Hypothalamus (tissue), 51 donors: ENCODE measurements around the gene GARIN5A.
A peak's percentile ranks its signal among the peaks of the same experiment; 100 is the strongest.
"Not testable (repeated sequence)": the region's sequence is repeated elsewhere in the genome, so short reads cannot be mapped to it uniquely, and the experiment has no call there.

Experiments used
- DNase-seq, 51 donors: peaks; one replicate each; lab custom pipeline; 2025; lab: John Stamatoyannopoulos, UW

The GARIN5A gene

DNA sequence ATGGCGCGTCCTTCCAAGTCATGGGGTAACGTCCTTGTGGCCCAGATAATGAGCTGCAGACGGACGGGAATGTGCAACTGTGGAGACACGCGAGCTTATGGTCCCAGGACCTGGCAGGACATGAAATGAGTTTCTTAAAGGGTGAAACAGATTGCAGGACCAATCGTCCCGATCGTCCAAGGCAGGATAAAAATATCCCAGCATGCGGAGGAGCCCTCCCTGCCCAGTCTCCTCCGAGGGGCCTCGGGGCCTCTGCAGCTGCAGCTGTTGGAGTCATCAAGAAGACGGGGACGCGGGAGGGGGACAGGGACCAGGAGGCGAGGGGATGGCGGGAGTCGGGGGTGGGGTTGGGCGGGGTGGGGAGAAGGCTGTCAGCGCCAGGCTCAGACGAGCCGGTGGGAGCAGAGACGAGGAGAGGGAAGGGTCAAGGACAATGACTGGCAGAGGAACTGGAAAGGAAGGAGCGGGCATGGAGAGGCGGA, 14.4 kb upstream of the GARIN5A start:
- DNase-seq, result peak in 7 of 51 donors; percentile 14 to 47 (median 28)

DNA sequence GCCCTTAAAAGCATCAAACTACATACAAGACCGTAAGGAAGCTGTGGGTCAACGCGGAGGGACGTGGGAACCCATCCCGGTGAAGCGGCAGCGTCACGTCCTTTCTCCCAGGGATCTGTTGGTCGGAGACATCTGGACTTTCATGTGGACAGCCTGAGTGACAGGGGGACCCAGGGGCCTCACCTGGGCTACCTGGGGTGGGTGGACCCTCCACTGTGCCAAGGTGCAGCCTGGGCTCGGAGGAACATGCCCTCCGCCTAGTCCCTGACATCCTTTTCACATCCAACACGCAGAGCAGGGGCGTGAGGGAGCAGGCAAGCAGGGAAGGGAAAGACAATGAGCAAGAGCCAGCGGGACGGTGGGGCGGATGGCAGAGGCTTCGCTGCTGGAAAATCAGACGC, 13.8 kb upstream of the GARIN5A start:
- no peak for DNase-seq

DNA sequence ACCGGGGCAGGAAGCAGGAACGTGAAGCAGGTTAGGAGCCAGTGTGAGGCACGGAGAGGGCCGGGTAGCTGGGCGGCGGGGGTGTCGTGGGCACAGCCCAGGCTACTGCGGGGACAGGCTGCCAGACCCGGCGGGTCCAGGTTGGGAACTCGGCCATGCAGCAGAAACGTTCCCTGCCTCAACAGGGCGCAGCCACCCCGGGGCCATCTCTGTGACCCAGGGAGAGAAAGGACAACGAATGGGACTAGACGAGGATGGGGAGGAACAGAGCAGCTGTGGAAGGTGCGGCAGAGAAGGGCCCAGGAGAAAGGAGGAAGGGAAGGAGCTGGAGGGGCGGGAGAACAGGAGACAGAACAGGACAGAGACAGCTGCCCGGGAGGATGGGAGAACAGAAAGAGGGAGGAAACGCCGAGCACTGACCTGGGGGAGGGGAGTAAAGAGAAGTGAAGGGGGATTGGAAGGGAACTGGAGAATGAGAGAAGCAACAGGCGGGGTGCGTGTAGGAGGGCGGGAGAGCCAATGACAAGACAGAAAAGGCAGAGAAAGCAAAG, 12.9 kb upstream of the GARIN5A start:
- DNase-seq, result peak in 2 of 51 donors; percentile 5 to 29

- DNase-seq, result peak in 1 of 51 donors; percentile 17
These were observed 11.9 kb upstream of the GARIN5A start for GRCh38 chr19:50488389-50489194.

DNA sequence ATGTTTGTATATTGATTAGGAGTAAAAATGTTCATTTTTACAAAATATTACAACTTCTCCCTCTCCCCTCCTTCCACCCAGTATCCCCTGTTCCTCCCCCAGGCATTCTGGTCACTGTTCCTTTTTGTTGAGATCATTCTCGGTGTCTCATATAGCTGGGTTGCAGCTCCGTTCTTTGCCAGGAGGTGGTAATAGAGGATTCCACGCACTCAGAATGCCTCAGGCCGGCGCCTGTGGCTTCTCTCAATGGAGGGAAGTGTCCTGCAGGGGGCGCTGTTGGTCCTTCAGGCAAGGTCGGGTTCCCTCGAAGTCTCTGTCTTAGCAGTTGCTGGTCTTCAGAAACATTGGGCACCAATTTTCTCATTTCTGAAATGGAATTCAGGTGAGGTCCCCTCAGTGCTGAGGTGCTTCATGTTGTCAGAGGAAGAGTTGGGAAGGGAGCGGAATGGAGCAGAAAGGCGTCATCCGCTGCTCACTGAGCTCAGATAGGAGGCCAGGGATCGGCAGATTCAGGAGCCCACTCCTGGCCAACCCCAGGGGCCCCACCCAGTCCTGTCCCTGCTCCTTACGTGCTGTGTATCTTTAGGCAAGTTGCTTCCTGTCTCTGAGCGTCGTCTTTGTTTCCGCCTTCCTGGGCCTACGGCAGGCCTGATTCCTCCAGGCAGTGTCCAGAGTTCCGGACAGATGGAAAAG, 10.3 kb upstream of the GARIN5A start:
- peak in 9 of 51 donors; percentile 11 to 54 (median 21) for DNase-seq

DNA sequence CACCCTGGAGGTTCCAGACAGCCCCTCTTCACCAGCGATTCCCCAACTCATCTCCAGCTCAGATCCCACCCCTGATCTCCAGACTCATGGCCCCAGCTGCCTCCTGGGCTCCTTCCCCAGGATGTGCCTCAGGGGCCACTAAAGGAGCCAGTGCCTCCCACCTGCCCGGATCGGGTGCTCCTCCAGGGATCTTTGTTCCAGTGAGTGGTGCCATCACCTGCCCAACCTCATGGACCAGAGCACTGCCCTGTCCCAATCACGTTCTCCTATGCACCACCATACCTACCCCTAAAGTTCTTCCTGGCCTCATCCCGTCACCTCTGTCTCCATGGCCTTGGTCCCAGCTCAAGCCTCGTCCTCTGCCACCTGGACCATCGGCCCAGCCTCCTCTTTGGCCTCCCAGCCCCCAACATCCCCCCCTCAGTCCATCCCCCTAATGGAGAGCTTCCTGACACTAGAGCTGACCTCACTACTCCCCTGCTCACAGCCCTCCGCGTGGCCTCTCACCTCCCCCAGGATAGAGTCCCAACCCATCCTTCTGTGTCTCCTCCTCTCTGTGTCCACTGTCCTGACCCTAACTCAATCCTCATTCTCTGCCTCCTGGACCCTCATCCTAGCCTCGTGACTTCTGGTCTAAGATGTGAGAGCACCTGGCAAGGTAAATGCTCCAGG, 8.8 kb upstream of the GARIN5A start:
- no peak for DNase-seq

DNA sequence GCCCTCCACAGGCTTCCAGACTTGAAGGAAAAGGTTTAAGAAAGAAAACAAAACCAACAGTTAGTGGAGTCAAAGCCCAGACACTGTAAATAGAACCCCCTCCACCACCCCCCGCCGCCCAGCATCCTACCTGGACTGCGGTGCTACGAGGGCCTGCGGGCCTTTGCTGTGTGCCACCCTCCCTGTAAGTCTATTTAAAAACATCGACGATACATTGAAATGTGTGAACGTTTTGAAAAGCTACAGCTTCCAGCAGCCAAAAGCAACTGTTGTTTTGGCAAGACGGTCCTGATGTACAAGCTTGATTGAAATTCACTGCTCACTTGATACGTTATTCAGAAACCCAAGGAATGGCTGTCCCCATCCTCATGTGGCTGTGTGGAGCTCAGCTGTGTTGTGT, 6.3 kb upstream of the GARIN5A start:
- DNase-seq, result no peak

GRCh38 chr19:50482271-50482855, 5.7 kb upstream of the GARIN5A start:
- no peak for DNase-seq

DNA sequence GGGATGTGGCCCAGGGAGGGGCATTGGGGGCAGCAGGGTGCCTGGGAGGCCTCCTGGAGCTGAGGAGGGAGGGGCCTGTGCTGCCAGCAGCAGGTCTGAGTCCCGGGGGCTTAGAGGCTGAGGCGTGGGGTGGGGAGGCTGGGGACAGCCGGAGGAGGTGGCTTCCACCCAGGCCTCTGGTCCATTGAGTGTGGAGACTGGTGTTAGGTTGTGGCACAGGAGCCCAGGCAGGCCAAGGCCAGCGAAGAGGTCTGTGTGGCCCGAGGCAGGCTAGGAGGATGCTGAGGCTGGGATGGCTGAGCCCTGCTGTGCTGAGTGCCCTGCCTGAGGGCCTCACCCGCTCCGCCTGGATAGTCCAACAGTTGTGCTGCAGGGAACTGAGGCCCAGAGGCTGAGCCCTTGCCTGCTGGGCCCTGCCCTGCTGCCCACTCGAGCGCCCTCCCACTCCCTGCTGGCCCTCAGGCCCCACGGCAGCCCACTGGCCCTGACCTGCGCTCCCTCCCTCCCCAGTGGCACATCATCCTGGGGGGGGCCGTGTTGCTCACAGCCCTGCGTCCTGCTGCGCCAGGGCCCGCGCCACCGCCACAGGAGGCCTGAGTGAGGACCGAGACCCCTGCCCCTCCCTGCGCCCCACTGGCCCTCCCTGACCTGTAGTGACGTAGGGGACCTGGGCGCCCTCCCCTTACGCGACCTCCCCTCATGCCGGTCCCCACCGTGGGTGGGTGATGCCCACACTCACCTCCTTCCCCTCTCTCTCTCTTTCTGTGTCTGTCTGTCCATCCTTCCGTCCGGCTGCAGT, 4.9 kb upstream of the GARIN5A start:
- DNase-seq, result no peak

GRCh38 chr19:50480281-50481111, 3.8 kb upstream of the GARIN5A start:
- no peak for DNase-seq

- DNase-seq, result no peak
These were observed 3.2 kb upstream of the GARIN5A start for GRCh38 chr19:50479761-50480251.

DNA sequence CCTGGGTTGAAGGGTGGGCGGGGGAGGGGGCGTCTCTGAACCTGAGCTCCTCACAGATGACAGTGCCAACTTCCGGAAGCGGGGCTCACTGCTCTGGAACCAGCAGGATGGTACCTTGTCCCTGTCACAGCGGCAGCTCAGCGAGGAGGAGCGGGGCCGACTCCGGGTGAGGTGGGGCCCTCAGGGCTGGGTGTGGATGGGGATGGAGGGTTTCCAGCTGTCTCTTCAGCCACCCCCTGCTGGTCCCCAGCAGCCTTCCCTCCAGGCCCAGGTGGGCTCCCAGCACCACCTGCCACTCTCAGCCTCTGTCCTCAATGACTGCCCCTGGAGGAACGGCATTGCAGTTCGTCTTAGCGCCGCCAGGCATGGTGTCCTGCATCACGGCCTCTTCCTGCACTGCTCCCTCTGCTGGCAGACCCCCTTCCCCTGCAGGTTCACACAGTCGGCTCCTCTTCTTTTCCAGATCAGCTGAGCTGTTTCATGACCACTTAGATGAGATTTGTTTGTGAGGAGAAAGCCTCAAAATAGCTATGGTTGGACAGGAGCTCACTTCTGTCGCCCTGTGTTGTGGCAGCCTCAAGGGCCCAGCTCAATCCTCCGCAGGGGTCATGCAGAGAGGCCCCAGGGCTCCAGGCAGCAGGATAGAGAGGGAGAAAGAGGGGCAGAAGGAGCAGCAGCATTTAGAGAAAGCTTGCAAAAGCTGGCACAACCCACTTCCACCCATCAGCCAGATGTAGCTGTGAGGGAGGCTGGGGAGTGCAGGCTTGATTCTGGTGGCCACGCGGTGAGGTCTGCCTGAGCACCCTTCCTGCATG, 2.5 kb upstream of the GARIN5A start:
- peak in 11 of 51 donors; percentile 9 to 48 (median 17) for DNase-seq

- no peak for DNase-seq
These were observed 1.3 kb upstream of the GARIN5A start for GRCh38 chr19:50477751-50478515.

DNA sequence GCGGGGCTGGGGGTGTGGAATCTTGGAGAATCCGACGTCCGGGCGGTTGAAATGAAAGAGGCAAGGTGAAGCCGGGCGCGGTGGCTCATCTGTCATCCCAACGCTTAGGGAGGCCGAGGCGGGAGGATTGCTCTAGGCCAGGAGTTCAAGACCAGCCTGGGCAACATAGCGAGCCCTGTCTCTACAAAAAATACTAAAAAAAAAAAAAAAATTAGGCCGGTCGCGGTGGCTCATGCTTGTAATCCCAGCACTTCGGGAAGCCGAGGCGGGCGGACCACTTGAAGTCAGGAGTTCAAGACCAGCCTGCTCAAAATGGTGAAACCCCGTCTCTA, 225 bp upstream of the GARIN5A start:
- DNase-seq, result no peak

DNA sequence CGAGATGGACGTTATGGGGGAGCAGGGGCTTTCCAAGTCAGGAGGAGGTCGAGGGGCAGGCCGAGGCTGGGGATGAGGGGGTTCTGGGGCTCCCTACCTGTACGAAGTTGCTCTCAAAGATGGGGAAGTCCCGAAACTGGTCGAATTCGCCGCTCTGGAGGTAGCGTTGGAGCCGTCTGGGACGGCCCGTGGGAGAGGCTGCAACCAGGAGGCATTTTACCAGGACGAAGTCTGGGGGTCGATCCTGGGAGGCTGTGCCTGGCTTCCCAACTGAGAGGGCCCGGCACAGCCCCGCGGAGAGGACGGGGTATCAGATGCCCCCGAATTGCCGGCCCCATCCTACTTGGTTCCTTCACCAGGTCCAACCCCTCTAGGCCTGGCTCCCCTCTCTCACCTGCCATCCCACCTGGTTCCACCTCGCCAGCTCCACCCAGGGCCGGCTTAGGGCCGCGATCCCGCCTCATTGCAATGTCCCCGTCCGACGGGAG, 868 bp downstream of the GARIN5A start:
- DNase-seq, result no peak

GRCh38 chr19:50475101-50475568, 1.5 kb downstream of the GARIN5A start:
- DNase-seq, result no peak

- not testable (repeated sequence) for DNase-seq
These were observed 3.3 kb downstream of the GARIN5A start for GRCh38 chr19:50473336-50473735.
